ENCODE data around the gene AKNA. TPM values are rescaled to one million over a fixed set of nuclear protein-coding genes. Genes with fewer than 3 reads are reported as not detected.

AKNA gene
- total RNA-seq, 1 donor from 2014 or later, result 43.1 TPM

- Mint-ChIP-seq H3K9me3 (ENCODE audit: low read depth) (no peaks in the 10 kb centered on the region), H3K27ac (ENCODE audit: unreplicated experiment) (no peak overlapping the region), H3K4me1 (ENCODE audit: low read depth) (peaks cover 3% of the 10 kb centered on the region), H3K36me3 (ENCODE audit: low read depth) (peaks cover 49% of the 10 kb centered on the region), H3K4me3 (ENCODE audit: unreplicated experiment) (no peak overlapping the region), H3K27me3 (ENCODE audit: low read depth) (no peaks in the 10 kb centered on the region)
- TF ChIP-seq, protein P1, sequence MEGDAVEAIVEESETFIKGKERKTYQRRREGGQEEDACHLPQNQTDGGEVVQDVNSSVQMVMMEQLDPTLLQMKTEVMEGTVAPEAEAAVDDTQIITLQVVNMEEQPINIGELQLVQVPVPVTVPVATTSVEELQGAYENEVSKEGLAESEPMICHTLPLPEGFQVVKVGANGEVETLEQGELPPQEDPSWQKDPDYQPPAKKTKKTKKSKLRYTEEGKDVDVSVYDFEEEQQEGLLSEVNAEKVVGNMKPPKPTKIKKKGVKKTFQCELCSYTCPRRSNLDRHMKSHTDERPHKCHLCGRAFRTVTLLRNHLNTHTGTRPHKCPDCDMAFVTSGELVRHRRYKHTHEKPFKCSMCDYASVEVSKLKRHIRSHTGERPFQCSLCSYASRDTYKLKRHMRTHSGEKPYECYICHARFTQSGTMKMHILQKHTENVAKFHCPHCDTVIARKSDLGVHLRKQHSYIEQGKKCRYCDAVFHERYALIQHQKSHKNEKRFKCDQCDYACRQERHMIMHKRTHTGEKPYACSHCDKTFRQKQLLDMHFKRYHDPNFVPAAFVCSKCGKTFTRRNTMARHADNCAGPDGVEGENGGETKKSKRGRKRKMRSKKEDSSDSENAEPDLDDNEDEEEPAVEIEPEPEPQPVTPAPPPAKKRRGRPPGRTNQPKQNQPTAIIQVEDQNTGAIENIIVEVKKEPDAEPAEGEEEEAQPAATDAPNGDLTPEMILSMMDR (IDR thresholded peaks at IDR 0.05), result no peak
- DNase-seq (ENCODE audit: low spot score), result peak; percentile 59
These were observed 28.0 kb downstream of the AKNA start for GRCh38 chr9:114359801-114360200.

GRCh38 chr9:114357911-114358328, 29.9 kb downstream of the AKNA start:
- peak; percentile 62 for DNase-seq (ENCODE audit: low spot score)
- peaks cover 38% of the 10 kb centered on the region for H3K36me3 Mint-ChIP-seq (ENCODE audit: low read depth)
- no peak overlapping the region for H3K4me3 Mint-ChIP-seq (ENCODE audit: unreplicated experiment)
- no peaks in the 10 kb centered on the region for H3K9me3 Mint-ChIP-seq (ENCODE audit: low read depth)
- TF ChIP-seq, protein P1 (IDR thresholded peaks at IDR 0.05), result no peak
- no peak overlapping the region for H3K27ac Mint-ChIP-seq (ENCODE audit: unreplicated experiment)
- no peaks in the 10 kb centered on the region for H3K4me1 Mint-ChIP-seq (ENCODE audit: low read depth)
- H3K27me3 Mint-ChIP-seq (ENCODE audit: low read depth), result no peaks in the 10 kb centered on the region

- Mint-ChIP-seq H3K4me3 (ENCODE audit: unreplicated experiment) (no peak overlapping the region), H3K27me3 (ENCODE audit: low read depth) (no peaks in the 10 kb centered on the region), H3K9me3 (ENCODE audit: low read depth) (no peaks in the 10 kb centered on the region), H3K36me3 (ENCODE audit: low read depth) (peaks cover 40% of the 10 kb centered on the region), H3K4me1 (ENCODE audit: low read depth) (no peaks in the 10 kb centered on the region), H3K27ac (ENCODE audit: unreplicated experiment) (no peak overlapping the region)
- DNase-seq (ENCODE audit: low spot score), result no peak
- TF ChIP-seq, protein P1 (IDR thresholded peaks at IDR 0.05), result no peak
These were observed 30.4 kb downstream of the AKNA start for GRCh38 chr9:114357360-114357759.

DNA sequence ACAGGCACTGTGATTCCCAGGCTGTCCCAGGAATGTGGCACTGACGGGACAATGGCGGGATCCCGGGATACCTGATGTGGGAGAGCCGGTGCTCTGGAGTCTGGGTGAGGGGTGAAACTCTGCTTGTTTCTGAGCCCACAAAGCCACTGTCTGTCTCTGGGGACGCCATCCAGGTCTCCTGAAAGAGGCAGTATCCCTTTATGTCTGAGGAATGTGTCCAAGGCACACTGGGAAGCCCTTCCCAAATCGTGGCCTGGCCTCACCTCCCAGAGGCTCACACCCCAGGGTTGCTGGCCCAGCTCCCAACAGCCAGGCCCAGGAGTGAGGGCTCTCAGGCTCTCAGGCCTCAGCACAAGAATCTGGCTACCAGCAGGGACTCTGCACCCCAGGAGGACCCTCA, 31.0 kb downstream of the AKNA start:
- peak; percentile 58 for DNase-seq (ENCODE audit: low spot score)
- no peak overlapping the region for H3K4me3 Mint-ChIP-seq (ENCODE audit: unreplicated experiment)

DNA sequence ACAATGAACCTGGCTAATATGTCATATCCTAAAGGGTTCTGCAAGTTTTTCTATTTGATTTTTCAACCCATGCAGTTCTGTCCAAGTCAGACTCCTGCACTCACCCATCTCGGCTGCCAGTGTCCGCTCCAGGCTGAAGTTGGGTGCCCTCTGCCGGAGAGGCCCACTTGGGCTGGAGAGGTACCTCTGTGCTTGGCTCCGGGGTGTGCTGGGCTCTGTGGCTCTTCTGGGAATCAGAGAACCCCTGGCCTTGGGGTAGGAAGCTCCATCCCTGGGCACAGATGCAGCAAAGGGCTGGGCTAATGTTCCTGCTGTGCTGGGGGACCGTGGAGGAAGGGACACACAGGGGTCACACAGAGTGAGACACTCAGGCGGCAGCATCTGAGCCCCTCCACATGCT, 32.0 kb downstream of the AKNA start:
- peaks cover 32% of the 10 kb centered on the region for H3K36me3 Mint-ChIP-seq (ENCODE audit: low read depth)
- H3K4me3 Mint-ChIP-seq (ENCODE audit: unreplicated experiment), result no peak overlapping the region
- TF ChIP-seq, protein P1 (IDR thresholded peaks at IDR 0.05), result no peak
- peaks cover 3% of the 10 kb centered on the region for H3K4me1 Mint-ChIP-seq (ENCODE audit: low read depth)
- no peaks in the 10 kb centered on the region for H3K9me3 Mint-ChIP-seq (ENCODE audit: low read depth)
- DNase-seq (ENCODE audit: low spot score), result peak; percentile 65
- H3K27me3 Mint-ChIP-seq (ENCODE audit: low read depth), result no peaks in the 10 kb centered on the region
- peak overlapping the region; percentile 49 for H3K27ac Mint-ChIP-seq (ENCODE audit: unreplicated experiment)

More for the DNA sequence above, 31.0 kb downstream of the AKNA start:
- no peaks in the 10 kb centered on the region for H3K27me3 Mint-ChIP-seq (ENCODE audit: low read depth)
- H3K4me1 Mint-ChIP-seq (ENCODE audit: low read depth), result peaks cover 3% of the 10 kb centered on the region
- H3K9me3 Mint-ChIP-seq (ENCODE audit: low read depth), result no peaks in the 10 kb centered on the region
- H3K27ac Mint-ChIP-seq (ENCODE audit: unreplicated experiment), result peak overlapping the region; percentile 22
- TF ChIP-seq, protein P1 (IDR thresholded peaks at IDR 0.05), result no peak
- H3K36me3 Mint-ChIP-seq (ENCODE audit: low read depth), result peaks cover 38% of the 10 kb centered on the region

Data from chondrocyte (in vitro differentiated cells).